K562 (cell line): ENCODE data around the gene KIF3A. TPM values are rescaled to one million over a fixed set of nuclear protein-coding genes. Genes with fewer than 3 reads are reported as not detected.

Experiments used
- BRCA1 ChIP-seq, 2 experiments: fragments of 450-650 bp in 1 of 2; sonication (generic) in 1 of 2; formaldehyde crosslinking in 1 of 2; IDR thresholded peaks; 2 replicates each; pipeline versions ENCODE4 v1.5.0 to v1.6.1; 2017 to 2020; ENCODE audit warnings: mild to moderate bottlenecking in 1 of 2, missing genetic modification reagents in 1 of 2
- ESRRB ChIP-seq: fragments of 250-450 bp; sonication (Bioruptor Pico); IDR thresholded peaks from 2 replicates; pipeline ENCODE4 v1.5.0; 2020; ENCODE audit warnings: mild to moderate bottlenecking, moderate library complexity, borderline replicate concordance
- JUND ChIP-seq, 2 experiments: IDR thresholded peaks; 2 replicates in 1 of 2; 3 replicates in 1 of 2; pipeline ENCODE4 v1.6.1; 2011; ENCODE audit warnings: borderline replicate concordance in 2 of 2, low read depth in 2 of 2, low read length in 2 of 2, improper control_type of control experiment in 1 of 2, missing biosample characterization in 1 of 2, missing genetic modification characterization in 1 of 2, missing genetic modification reagents in 1 of 2
- NCOA2 ChIP-seq, 2 experiments: fragments of 450-650 bp; IDR thresholded peaks; 2 replicates each; pipeline ENCODE4 v1.6.1; 2018; ENCODE audit warnings: mild to moderate bottlenecking in 2 of 2, moderate library complexity in 1 of 2; ENCODE audit not compliant: partially characterized antibody in 2 of 2
- POLR2G ChIP-seq: fragments of 200-400 bp; formaldehyde crosslinking; IDR thresholded peaks from 2 replicates; pipeline ENCODE4 v1.6.1; 2017; ENCODE audit warnings: low read depth, mild to moderate bottlenecking, antibody characterized with exemption, low read length, moderate library complexity
- RCOR1 ChIP-seq, 2 experiments: IDR thresholded peaks; 2 replicates each; pipeline ENCODE4 v1.6.1; 2012; ENCODE audit warnings: low read depth in 2 of 2, low read length in 2 of 2, borderline replicate concordance in 1 of 2, improper control_type of control experiment in 1 of 2
- SIN3B ChIP-seq: fragments of 450-650 bp; IDR thresholded peaks from 2 replicates; pipeline ENCODE4 v1.6.1; 2017; ENCODE audit warnings: low read depth, mild to moderate bottlenecking, moderate library complexity
- ZNF79 ChIP-seq: fragments of 250-450 bp; sonication (Bioruptor Pico); IDR thresholded peaks from 2 replicates; pipeline ENCODE4 v1.4.0; 2020; ENCODE audit warnings: low read depth, mild to moderate bottlenecking, moderate library complexity
- polyA plus RNA-seq, 8 experiments: library from polyadenylated mRNA; depleted of rRNA in 4 of 8; stranded (reverse) in 5 of 8; unstranded in 3 of 8; fragments of >200 nt; fragmentation: Nextera tagmentation in 2 of 8; fragmentation: Illumina TruSeq in 1 of 8; extraction: Ambion mirVana in 2 of 8; extraction: Trizol in 1 of 8; gene quantifications; 2 replicates each; pipeline versions ENCODE4 v1.2.1 to v1.2.3, GENCODE V29; 2011 to 2014; ENCODE audit warnings: inconsistent platforms in 1 of 8, missing spikeins in 1 of 8
- total RNA-seq, 7 experiments: library from RNA; depleted of rRNA in 6 of 7; stranded (reverse); fragments of >200 nt in 6 of 7; fragmentation: Illumina TruSeq in 2 of 7; extraction: Trizol in 2 of 7; gene quantifications; 2 replicates each; pipeline versions ENCODE4 v1.2.1 to v1.2.3, GENCODE V29; 2011 to 2021; ENCODE audit warnings: low replicate concordance in 1 of 7
- TF ChIP-seq, protein P1 (sequence below), 2 experiments: IDR thresholded peaks in 1 of 2; conservative IDR thresholded peaks in 1 of 2; 2 replicates each; pipeline ENCODE4 v1.6.1; 2016; ENCODE audit warnings: low read depth in 2 of 2, mild to moderate bottlenecking in 1 of 2, missing compliant biosample characterization in 1 of 2, missing genetic modification characterization in 1 of 2, moderate library complexity in 1 of 2
- TF ChIP-seq, protein P2 (sequence below): fragments of 450-650 bp; conservative IDR thresholded peaks from 2 replicates; pipeline ENCODE4 v1.6.1; 2016; ENCODE audit warnings: missing genetic modification characterization, low read depth, mild to moderate bottlenecking, control low read depth, missing compliant biosample characterization
- TF ChIP-seq, protein P3 (sequence below): sonication (generic); formaldehyde crosslinking; IDR thresholded peaks from 2 replicates; pipeline ENCODE4 v1.8.1; 2023; ENCODE audit warnings: mild to moderate bottlenecking, missing genetic modification reagents
- TF ChIP-seq, protein P4 (sequence below): sonication (generic); formaldehyde crosslinking; IDR thresholded peaks from 2 replicates; pipeline ENCODE4 v1.8.0; 2023; ENCODE audit warnings: mild to moderate bottlenecking, missing genetic modification reagents

The KIF3A gene
- total and polyA plus RNA-seq, 9 of the 15 experiments (the other 6 are each of a cell fraction or from before 2014, with no cell fraction given): 1.5 to 7.8 (median 6.0) TPM

DNA sequence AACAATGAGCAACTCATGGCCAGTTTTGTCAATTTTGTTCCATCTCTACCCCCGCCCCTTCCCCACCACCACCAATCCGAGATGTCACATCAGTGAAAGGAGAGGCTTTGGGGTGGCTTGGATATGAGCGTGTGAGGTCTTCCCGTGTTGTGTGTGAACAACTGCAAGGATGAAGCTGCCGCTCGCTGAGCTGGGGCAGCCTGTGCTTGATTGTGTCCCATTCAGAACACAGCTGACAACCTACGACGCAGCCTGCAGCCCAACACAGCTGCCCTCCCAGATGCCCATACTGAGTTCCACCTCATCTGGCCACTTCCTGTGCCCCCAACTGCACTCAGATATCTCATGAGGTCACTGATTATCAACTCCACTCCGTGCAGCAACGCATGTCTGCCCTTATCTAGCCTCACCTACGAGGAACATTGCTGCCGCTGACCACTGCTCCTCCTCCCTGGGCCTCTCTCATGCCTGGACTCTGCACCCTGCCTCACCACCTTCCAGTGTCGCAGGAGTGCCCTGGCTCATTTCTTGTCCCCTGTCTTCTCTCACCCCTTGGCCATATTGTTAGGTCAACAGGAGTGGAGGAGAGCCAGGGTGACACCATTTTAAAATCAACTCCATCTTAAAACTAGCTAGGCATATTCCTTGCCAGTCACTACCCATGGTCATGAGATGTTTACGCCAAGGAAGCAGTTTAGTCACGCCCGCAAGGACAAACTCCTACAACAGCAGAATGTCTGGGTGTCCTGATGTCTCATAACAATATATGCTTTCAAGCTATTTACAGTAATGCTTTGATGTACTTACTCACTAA, 70.8 kb downstream of the KIF3A start (continued):
- TF ChIP-seq, protein P1, sequence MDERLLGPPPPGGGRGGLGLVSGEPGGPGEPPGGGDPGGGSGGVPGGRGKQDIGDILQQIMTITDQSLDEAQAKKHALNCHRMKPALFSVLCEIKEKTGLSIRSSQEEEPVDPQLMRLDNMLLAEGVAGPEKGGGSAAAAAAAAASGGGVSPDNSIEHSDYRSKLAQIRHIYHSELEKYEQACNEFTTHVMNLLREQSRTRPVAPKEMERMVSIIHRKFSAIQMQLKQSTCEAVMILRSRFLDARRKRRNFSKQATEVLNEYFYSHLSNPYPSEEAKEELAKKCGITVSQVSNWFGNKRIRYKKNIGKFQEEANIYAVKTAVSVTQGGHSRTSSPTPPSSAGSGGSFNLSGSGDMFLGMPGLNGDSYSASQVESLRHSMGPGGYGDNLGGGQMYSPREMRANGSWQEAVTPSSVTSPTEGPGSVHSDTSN (CRISPR knock-in tag; IDR thresholded peaks at IDR 0.05; ENCODE audit: low read depth): no peak
- TF ChIP-seq, protein P1 (tag; conservative IDR thresholded peaks at IDR 0.05; ENCODE audit: low read depth): peak; percentile 59
- TF ChIP-seq SIN3B: no peak
- TF ChIP-seq, protein P2, sequence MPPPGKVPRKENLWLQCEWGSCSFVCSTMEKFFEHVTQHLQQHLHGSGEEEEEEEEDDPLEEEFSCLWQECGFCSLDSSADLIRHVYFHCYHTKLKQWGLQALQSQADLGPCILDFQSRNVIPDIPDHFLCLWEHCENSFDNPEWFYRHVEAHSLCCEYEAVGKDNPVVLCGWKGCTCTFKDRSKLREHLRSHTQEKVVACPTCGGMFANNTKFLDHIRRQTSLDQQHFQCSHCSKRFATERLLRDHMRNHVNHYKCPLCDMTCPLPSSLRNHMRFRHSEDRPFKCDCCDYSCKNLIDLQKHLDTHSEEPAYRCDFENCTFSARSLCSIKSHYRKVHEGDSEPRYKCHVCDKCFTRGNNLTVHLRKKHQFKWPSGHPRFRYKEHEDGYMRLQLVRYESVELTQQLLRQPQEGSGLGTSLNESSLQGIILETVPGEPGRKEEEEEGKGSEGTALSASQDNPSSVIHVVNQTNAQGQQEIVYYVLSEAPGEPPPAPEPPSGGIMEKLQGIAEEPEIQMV (tag): peak; percentile 93
- peak; percentile 85 for TF ChIP-seq POLR2G
- peak in 1 of 2 experiments; percentile 58; a peak in 1 of 4 replicates for TF ChIP-seq RCOR1 (IDR thresholded peaks at IDR 0.05; ENCODE audit: borderline replicate concordance in 1 of 2, low read depth in 2 of 2, low read length in 2 of 2)
- TF ChIP-seq, protein P3, sequence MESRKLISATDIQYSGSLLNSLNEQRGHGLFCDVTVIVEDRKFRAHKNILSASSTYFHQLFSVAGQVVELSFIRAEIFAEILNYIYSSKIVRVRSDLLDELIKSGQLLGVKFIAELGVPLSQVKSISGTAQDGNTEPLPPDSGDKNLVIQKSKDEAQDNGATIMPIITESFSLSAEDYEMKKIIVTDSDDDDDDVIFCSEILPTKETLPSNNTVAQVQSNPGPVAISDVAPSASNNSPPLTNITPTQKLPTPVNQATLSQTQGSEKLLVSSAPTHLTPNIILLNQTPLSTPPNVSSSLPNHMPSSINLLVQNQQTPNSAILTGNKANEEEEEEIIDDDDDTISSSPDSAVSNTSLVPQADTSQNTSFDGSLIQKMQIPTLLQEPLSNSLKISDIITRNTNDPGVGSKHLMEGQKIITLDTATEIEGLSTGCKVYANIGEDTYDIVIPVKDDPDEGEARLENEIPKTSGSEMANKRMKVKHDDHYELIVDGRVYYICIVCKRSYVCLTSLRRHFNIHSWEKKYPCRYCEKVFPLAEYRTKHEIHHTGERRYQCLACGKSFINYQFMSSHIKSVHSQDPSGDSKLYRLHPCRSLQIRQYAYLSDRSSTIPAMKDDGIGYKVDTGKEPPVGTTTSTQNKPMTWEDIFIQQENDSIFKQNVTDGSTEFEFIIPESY (CRISPR knock-in tag): no peak
- no peak for TF ChIP-seq NCOA2 (IDR thresholded peaks at IDR 0.05; ENCODE audit: partially characterized antibody in 2 of 2)
- TF ChIP-seq, protein P4, sequence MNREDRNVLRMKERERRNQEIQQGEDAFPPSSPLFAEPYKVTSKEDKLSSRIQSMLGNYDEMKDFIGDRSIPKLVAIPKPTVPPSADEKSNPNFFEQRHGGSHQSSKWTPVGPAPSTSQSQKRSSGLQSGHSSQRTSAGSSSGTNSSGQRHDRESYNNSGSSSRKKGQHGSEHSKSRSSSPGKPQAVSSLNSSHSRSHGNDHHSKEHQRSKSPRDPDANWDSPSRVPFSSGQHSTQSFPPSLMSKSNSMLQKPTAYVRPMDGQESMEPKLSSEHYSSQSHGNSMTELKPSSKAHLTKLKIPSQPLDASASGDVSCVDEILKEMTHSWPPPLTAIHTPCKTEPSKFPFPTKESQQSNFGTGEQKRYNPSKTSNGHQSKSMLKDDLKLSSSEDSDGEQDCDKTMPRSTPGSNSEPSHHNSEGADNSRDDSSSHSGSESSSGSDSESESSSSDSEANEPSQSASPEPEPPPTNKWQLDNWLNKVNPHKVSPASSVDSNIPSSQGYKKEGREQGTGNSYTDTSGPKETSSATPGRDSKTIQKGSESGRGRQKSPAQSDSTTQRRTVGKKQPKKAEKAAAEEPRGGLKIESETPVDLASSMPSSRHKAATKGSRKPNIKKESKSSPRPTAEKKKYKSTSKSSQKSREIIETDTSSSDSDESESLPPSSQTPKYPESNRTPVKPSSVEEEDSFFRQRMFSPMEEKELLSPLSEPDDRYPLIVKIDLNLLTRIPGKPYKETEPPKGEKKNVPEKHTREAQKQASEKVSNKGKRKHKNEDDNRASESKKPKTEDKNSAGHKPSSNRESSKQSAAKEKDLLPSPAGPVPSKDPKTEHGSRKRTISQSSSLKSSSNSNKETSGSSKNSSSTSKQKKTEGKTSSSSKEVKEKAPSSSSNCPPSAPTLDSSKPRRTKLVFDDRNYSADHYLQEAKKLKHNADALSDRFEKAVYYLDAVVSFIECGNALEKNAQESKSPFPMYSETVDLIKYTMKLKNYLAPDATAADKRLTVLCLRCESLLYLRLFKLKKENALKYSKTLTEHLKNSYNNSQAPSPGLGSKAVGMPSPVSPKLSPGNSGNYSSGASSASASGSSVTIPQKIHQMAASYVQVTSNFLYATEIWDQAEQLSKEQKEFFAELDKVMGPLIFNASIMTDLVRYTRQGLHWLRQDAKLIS (CRISPR knock-in tag): peak; percentile 79; the same call in 1 of the 2 replicates
- peak; percentile 96 for TF ChIP-seq ZNF79
- TF ChIP-seq JUND (IDR thresholded peaks at IDR 0.05; ENCODE audit: borderline replicate concordance, low read depth, low read length): peak; percentile 66
- peak; percentile 86; the same call in 2 of the 3 replicates for TF ChIP-seq JUND (tag; IDR thresholded peaks at IDR 0.05; ENCODE audit: borderline replicate concordance, low read depth, low read length)
- no peak for TF ChIP-seq BRCA1 (IDR thresholded peaks at IDR 0.05)
- TF ChIP-seq BRCA1 (CRISPR knock-in tag; IDR thresholded peaks at IDR 0.05): no peak
- peak; percentile 77; the same call in 1 of the 2 replicates for TF ChIP-seq ESRRB (CRISPR knock-in tag)
